Hematopoietic multipotent progenitor cell treated with erythropoietin and hydrocortisone succinate and interleukin-3 and kit ligand, for 15 days (in vitro differentiated cells): ENCODE data around the gene C14orf132.
"Not testable (repeated sequence)": the region's sequence is repeated elsewhere in the genome, so short reads cannot be mapped to it uniquely, and the experiment has no call there.

Experiments
- DNase-seq: peaks from one replicate; pipeline ENCODE4 v3.0.0-alpha.2; 2015; ENCODE audit warnings: low spot score

C14orf132 gene

DNA sequence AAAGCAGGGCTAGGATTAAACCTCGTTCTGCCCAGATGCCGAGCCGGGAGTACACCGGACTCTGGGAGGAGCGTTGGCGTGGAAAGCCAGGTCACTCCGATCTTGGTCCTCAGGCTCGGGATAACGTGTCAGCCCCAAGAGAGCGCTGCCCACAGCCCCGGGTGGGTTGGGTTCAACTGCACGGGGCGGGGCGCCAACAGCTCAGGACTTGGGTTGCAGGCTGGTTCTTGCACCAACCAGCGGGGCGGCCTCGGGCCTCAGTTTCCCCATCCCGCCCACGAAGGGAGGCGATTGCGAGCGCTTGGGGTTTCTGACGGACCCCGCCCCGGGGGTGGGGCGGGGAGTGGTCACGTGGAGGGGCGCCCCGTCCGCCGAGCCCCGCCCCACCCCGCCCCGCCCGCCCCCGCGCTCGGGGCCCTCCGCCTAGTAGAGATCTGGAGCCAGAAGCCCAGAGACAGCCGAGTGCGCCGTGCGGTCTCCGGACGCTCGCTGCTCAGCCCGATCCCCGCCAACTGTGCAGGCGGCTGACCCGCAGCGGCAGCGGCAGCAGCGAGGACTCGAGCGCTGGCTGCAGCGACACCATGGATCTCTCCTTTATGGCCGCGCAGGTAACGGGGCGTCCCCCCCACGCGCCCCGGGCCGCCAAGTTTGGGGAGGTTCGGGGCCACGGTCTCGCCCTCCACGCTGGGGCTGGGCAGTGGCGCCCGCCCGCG is at the start of gene C14orf132:
Gene C14orf132 (plus strand): TSS at position 443 of the 713 bp plus-strand sequence. CDS start 139 bp downstream, at position 582.
- no peak for DNase-seq

DNA sequence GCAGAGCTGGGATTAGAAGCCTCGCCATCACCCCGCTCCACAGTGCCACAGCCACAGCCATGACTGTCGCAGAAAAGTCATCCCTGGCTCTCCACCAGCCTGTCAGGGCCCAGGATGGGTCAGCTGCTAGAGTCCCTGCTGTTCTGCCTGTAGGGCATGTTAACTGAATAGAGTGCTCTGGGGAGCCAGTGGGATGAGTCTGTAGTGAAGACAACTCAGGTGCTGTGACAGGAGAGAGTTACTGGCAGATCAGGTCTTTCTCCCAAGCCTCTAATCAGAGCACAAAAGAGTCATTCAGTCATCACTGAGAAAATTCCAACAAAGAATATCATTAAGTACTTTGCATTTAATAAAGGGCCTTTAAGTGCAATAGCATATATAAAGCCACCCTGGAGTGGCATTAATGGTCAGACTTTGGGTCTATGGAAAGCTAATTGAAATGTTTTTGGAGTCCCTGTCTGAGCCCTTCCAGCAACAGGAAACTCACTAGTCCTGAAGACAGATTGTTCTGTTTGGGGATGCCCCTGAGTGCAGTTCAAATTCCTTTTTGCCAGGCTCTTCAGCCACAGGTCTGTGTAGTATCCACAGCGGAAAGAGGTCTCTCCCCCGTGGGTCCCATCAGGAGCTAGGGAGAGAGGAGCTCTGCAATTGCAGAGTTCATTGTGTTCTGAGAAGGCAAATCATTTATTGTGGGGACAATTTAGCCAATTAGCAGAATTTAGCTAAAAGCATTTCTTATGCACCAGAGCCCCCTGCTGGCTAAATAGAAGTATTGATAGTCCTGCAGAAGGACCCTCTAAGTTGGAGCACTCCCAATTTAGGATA is 45.2 kb upstream of the C14orf132 start:
- peak; percentile 50 for DNase-seq

GRCh38 chr14:95994593-95994928 is 44.6 kb upstream of the C14orf132 start:
- no peak for DNase-seq

DNA sequence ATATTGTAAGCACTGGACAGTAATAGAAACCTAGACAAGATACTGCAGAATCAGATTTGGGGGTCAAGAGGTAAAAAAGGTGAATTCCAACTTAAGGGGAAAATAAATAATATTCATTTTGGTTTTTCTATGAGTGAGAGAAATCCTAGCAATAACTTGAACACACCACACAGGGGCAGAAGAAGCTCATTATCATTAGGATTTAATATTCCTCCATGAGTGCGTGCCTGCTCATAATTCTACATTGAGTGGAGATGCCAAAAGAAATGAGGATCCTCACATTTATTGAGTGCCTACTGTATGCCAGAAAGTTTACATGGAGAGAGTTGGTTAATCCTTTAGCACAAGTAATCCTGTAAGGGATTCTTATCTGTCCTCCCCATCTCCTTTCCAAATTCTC is 40.5 kb upstream of the C14orf132 start:
- no peak for DNase-seq

- DNase-seq = no peak
These were observed 37.2 kb upstream of the C14orf132 start for GRCh38 chr14:96001866-96002497.

DNA sequence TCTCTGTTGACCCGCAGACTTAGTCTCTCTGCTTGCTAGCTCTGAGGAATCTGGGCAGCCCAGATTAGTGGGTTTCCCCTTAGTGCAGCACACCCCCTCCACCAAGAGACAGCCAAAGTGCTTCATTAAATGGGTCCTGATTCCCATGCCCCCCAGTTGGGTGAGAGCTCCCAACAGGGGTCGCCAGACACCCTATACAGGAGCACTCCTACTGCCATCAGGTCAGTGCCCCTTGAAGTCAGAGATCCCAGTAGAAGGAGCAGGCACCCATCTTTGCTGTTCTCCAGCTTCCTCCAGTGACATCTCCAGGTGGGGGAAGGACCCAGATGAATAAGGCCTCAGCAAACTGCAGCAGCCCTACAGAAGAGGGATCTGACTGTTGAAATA is 36.7 kb upstream of the C14orf132 start:
- no peak for DNase-seq

GRCh38 chr14:96011131-96011530 is 28.0 kb upstream of the C14orf132 start:
- DNase-seq = no peak

DNA sequence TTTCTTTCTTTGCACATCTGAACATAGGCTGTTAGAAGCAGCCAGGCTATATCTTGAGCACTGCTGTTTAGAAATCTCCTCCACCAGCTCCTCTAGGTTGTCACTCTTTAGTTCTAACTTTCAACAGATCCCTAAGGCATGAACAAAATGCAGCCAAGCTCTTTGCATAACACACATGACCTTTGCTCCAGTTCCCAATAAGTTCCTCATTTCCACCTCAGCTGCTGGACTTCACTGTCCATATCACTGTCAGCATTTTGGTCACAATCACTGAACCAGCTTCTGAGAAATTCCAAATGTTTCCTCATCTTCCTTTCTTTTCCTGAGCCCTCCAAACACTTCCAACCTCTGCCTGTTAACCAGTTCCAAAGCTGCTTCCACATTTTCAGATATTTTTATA is 27.6 kb upstream of the C14orf132 start:
- DNase-seq = no peak

DNA sequence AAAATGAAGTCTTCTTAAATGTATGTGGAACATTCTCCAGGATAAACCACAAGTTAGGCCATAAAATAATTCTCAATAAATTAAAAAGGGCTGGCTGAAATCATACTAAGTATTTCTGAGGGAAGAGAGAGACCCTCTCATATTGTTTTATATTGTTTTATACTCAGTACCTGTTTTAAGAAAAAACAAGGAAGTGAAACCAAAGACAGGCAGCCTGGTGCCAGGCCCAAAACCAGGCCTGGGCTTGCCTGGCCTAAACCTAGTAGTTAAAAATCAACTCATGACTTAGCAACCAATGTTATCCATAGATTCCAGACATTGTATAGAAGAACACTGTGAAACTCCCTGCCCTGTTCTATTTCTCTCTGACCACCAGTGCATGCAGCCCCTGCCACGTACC is 26.4 kb upstream of the C14orf132 start:
- DNase-seq = not testable (repeated sequence)

GRCh38 chr14:96014176-96014575 is 25.0 kb upstream of the C14orf132 start:
- no peak for DNase-seq

GRCh38 chr14:96016501-96017160 is 22.5 kb upstream of the C14orf132 start:
- no peak for DNase-seq

GRCh38 chr14:96017882-96018281 is 21.3 kb upstream of the C14orf132 start:
- no peak for DNase-seq

GRCh38 chr14:96027431-96028355 is 11.5 kb upstream of the C14orf132 start:
- DNase-seq = no peak

DNA sequence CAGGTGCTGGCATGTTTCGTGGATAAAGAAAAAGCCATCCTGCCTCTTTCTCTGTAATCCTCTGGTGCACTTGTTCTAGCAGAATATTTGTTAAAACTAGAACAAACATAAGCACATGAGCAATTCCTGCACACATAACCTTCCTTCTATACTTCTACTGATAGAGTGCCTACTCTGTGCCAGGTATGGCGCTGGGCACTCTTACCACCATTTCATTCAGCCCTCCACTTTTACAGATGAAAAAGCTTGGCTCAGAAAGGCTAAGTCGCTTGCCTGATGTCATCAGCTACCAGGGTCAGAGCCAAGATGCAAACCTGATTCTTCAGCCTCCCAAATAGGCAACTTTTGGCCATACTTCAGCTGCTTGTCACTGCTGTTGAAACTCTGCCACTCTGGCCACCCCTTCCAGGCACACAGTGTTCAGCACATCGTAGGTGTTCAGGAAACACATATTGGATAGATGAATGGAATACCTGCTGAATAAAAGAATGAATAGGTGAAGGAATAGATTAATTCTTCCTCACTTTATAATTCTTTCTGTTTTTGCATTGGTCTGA is 10.0 kb upstream of the C14orf132 start:
- DNase-seq = no peak

- DNase-seq = no peak
These were observed 8.9 kb upstream of the C14orf132 start for GRCh38 chr14:96030108-96030760.

DNA sequence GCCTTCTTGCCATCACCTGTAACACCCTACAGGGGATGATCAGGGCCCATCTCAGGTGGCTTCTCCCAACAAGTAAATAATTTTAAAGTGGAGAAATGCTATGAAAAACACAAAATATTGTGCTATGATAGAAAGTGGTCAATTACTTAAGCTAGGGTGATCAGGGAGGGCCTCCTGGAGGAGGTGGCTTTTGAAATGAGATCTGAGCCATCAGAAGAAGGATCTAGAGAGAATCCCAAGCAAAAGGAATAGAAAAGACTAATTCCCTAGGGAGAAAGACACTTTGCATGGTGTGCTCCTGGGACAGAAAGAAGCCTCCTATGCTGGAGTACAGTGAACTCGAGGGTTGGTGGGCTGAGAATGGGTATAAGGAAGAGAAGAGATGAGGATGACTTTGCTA is 7.5 kb upstream of the C14orf132 start:
- DNase-seq = no peak

- no peak for DNase-seq
These were observed 3.7 kb upstream of the C14orf132 start for GRCh38 chr14:96035456-96035855.

- no peak for DNase-seq
These were observed 1.1 kb upstream of the C14orf132 start for GRCh38 chr14:96037891-96038557.

DNA sequence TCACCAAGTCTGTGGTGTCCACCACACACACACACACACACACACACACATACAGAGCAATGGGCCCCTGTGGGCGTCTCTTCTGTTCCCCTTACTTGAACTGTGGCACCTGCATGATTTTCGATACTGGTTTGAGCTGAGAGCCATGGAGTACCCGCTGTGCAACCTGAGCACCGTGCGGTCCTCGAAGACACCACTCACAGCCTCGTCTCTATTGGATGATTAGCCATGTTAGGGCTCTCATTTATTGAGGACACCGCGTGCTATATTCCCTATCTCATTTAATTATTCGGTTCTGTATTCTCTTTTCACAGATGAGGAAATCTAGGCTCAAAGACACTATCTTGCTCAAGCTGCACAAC is 623 bp upstream of the C14orf132 start:
- DNase-seq = no peak
